Measurements from ENCODE around the gene PLEKHA4. TPM values are rescaled to one million over a fixed set of nuclear protein-coding genes. Genes with fewer than 3 reads are reported as not detected.

Gene PLEKHA4
- total and polyA plus RNA-seq, 9 of the 15 experiments (the other 6 are each of a cell fraction or from before 2014, with no cell fraction given): 0.07 to 30.8 (median 11.4) TPM

DNA sequence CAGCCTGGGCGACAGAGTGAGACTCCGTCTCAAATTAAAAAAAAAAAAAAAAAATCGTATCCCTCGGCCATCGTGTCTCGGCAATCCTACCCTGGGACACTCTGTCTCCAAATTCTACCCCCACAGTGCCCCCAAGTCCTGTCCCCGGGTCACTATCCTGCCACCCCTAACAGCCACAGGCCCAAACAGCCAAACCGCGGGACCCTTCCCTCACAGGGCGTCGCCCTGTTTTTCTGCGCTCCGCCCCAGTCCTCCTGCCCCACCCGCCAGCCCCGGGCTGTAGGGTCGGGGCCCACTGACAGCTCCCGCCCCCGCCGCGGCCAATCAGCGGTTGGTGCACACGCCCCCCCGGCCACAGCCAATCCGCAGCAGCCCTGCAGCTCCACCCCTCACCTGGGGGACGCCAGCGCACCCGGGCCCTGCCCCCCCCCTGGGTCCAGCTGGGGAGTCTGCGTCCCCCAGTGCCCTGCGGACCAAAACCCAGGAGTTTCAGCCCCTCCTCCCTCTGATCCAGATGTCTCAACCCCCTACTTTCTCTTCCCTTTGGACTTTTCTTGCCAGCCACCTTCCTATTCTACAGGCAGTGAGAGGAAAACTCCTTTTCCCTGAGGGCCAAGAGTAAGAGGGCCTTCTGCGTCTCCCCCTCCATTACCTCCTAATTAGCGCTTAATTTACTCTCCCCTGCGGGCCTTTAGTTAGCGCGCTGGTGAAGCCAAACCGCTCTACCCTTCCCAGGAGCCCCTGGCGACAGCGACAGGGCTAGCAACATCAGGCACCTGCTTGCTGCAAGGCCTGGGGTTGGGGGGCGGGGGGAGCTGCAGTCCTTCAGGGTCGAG lies 56.1 kb downstream of the PLEKHA4 start:
- BruUV-seq (replicated peaks): no TSS peak
- Histone ChIP-seq H3K9me1 (ENCODE audit: control insufficient read depth, insufficient read depth, low read length) (peaks cover 3% of the 10 kb centered on the region), H3K4me1 (replicated peaks in 1 of 2; ENCODE audit: control insufficient read depth in 2 of 2, insufficient read depth in 2 of 2, low read length in 2 of 2) (peaks cover 28 to 54% of the 10 kb centered on the region in 2 experiments), H3K4me2 (ENCODE audit: insufficient read depth, low read length) (peak overlapping the region; percentile 74), H2AFZ (ENCODE audit: low read depth, low read length) (peak overlapping the region; percentile 94), H3K79me2 (ENCODE audit: control insufficient read depth, insufficient read depth, low read length) (peaks cover 39% of the 10 kb centered on the region), H3K4me3 (peak overlapping the region; percentile 66), H3K9ac (ENCODE audit: insufficient read depth in 1 of 2, low read depth in 2 of 2, low read length in 2 of 2) (peak overlapping the region; percentile 48 to 91; a peak in 3 of 4 replicates), H3K9me3 (replicated peaks; ENCODE audit: control insufficient read depth, insufficient read depth, low read depth, low read length) (no peaks in the 10 kb centered on the region), H4K20me1 (replicated peaks; ENCODE audit: control insufficient read depth, insufficient read depth, low read length) (0 out of 2 replicates have a peak, but pooled peaks cover 3% of the 10 kb centered on the region), H3K27ac (ENCODE audit: extremely low read depth, low read depth, low read length) (peak overlapping the region; percentile 72), H3K36me3 (ENCODE audit: control insufficient read depth, insufficient read depth, low read length) (peaks cover 10% of the 10 kb centered on the region; the same call in 1 of the 3 replicates), H3K27me3 (ENCODE audit: control insufficient read depth in 2 of 2, insufficient read depth in 2 of 2, low read length in 2 of 2) (no peaks in the 10 kb centered on the region)
- FAIRE-seq: peak; percentile 81
- ChIA-PET POLR2A (interaction anchor here (0.6 to 3.9 kb wide), 9 partner anchors 15 to 158 kb away, joined by 3 to 20 read pairs (median 3); no protein-coding TSS in a partner anchor), CTCF (ENCODE audit: low intra/inter-chr PET ratio) (interaction anchor here (0.6 kb wide), 2 partner anchors 137 to 154 kb away, joined by 3 to 4 read pairs; no protein-coding TSS in a partner anchor)
- WGBS (ENCODE audit: insufficient coverage, low coverage, missing lambda C conversion rate): 15% methylated on average over 21 of the region's 39 CpGs
- ATAC-seq: peak; percentile 89
- intact Hi-C loops (cut with micrococcal nuclease) (no loop called here), in situ Hi-C loops (cut with MboI) (no loop called here)
- peak; percentile 95 to 99 (median 99) for DNase-seq (ENCODE audit: extremely low read depth in 1 of 4, low spot score in 3 of 4)
- TF ChIP-seq, protein P1, sequence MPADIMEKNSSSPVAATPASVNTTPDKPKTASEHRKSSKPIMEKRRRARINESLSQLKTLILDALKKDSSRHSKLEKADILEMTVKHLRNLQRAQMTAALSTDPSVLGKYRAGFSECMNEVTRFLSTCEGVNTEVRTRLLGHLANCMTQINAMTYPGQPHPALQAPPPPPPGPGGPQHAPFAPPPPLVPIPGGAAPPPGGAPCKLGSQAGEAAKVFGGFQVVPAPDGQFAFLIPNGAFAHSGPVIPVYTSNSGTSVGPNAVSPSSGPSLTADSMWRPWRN (IDR thresholded peaks at IDR 0.05; ENCODE audit: low read depth): no peak
- no peak for TF ChIP-seq CBX3 (IDR thresholded peaks at IDR 0.05; ENCODE audit: borderline replicate concordance in 1 of 2, low read length in 2 of 2)
- TF ChIP-seq ZNF408 (CRISPR knock-in tag; IDR thresholded peaks at IDR 0.05; ENCODE audit: low read depth): no peak
- TF ChIP-seq, protein P2, sequence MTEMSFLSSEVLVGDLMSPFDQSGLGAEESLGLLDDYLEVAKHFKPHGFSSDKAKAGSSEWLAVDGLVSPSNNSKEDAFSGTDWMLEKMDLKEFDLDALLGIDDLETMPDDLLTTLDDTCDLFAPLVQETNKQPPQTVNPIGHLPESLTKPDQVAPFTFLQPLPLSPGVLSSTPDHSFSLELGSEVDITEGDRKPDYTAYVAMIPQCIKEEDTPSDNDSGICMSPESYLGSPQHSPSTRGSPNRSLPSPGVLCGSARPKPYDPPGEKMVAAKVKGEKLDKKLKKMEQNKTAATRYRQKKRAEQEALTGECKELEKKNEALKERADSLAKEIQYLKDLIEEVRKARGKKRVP (CRISPR knock-in tag; IDR thresholded peaks at IDR 0.05): no peak
- TF ChIP-seq ZFP30 (CRISPR knock-in tag; IDR thresholded peaks at IDR 0.05; ENCODE audit: borderline replicate concordance): no peak
- TF ChIP-seq, protein P3, sequence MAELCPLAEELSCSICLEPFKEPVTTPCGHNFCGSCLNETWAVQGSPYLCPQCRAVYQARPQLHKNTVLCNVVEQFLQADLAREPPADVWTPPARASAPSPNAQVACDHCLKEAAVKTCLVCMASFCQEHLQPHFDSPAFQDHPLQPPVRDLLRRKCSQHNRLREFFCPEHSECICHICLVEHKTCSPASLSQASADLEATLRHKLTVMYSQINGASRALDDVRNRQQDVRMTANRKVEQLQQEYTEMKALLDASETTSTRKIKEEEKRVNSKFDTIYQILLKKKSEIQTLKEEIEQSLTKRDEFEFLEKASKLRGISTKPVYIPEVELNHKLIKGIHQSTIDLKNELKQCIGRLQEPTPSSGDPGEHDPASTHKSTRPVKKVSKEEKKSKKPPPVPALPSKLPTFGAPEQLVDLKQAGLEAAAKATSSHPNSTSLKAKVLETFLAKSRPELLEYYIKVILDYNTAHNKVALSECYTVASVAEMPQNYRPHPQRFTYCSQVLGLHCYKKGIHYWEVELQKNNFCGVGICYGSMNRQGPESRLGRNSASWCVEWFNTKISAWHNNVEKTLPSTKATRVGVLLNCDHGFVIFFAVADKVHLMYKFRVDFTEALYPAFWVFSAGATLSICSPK (IDR thresholded peaks at IDR 0.05; ENCODE audit: borderline replicate concordance): no peak
- TF ChIP-seq ZSCAN29 (IDR thresholded peaks at IDR 0.05): no peak
- TF ChIP-seq ZKSCAN8 (CRISPR knock-in tag; IDR thresholded peaks at IDR 0.05): no peak
- no peak for TF ChIP-seq PCBP2 (IDR thresholded peaks at IDR 0.05; ENCODE audit: low read depth, low read length, poor library complexity, severe bottlenecking)
- TF ChIP-seq ZFX (CRISPR knock-in tag; IDR thresholded peaks at IDR 0.05): peak; percentile 62
- no peak for TF ChIP-seq XRCC5 (IDR thresholded peaks at IDR 0.05; ENCODE audit: low read depth, low read length)
- TF ChIP-seq, protein P4, sequence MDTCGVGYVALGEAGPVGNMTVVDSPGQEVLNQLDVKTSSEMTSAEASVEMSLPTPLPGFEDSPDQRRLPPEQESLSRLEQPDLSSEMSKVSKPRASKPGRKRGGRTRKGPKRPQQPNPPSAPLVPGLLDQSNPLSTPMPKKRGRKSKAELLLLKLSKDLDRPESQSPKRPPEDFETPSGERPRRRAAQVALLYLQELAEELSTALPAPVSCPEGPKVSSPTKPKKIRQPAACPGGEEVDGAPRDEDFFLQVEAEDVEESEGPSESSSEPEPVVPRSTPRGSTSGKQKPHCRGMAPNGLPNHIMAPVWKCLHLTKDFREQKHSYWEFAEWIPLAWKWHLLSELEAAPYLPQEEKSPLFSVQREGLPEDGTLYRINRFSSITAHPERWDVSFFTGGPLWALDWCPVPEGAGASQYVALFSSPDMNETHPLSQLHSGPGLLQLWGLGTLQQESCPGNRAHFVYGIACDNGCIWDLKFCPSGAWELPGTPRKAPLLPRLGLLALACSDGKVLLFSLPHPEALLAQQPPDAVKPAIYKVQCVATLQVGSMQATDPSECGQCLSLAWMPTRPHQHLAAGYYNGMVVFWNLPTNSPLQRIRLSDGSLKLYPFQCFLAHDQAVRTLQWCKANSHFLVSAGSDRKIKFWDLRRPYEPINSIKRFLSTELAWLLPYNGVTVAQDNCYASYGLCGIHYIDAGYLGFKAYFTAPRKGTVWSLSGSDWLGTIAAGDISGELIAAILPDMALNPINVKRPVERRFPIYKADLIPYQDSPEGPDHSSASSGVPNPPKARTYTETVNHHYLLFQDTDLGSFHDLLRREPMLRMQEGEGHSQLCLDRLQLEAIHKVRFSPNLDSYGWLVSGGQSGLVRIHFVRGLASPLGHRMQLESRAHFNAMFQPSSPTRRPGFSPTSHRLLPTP (IDR thresholded peaks at IDR 0.05; ENCODE audit: borderline replicate concordance, extremely low read depth, insufficient read length): no peak
- TF ChIP-seq DACH1 (IDR thresholded peaks at IDR 0.05; ENCODE audit: partially characterized antibody): peak; percentile 81
- TF ChIP-seq ZNF668 (CRISPR knock-in tag; IDR thresholded peaks at IDR 0.05): no peak
- TF ChIP-seq NFIC (IDR thresholded peaks at IDR 0.05): no peak
